Measurements from ENCODE around the gene SEPTIN12. TPM values are rescaled to one million over a fixed set of nuclear protein-coding genes. Genes with fewer than 3 reads are reported as not detected.

Gene SEPTIN12
- total RNA-seq, 6 experiments from 2014 or later = not detected

DNA sequence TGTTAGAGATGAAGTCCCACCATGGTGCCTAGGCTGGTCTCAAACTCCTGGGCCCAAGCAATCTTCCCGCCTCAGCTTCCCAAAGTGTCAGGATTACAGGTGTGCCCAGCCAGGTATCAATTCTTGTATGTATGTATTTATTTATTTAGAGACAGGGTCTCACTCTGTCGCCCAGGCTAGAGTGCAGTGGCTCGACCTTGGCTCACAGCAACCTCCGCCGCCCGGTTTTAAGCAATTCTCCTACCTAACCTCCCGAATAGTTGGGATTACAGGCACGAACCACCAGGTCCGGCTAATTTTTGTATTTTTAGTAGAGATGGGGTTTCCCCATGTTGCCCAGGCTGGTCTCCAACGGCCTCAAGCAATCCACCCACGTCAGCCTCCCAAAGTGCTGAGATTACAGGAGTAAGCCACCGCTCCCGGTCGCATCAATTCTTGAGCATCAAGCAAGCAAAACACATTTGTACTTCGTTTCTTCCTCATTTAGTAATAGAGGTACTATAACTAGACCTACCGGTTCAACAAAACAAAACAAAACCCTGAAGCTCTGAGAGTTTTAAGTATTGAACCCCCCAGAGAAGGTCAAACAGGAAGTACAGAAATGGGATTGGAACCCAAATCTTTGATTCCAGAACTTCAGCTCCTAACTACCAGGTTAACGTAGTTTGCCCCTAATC, 20.1 kb downstream of the SEPTIN12 start:
- ATAC-seq = peak in 1 of 4 donors; percentile 3
- 43% methylated on average over 17 of the region's 17 CpGs for WGBS (ENCODE audit: insufficient coverage, low coverage, low lambda C conversion rate, missing lambda C conversion rate)
- intact Hi-C loops (cut with DNase I) = no loop called here

GRCh38 chr16:4766875-4767628, 21.1 kb downstream of the SEPTIN12 start, which contains the start of gene ZNF500:
Gene ZNF500, minus strand, starts transcription at chr16:4767162. Its CDS starts 1,184 bp downstream, at chr16:4765978.
- peak; percentile 98 for DNase-seq
- Histone ChIP-seq H3K27ac (peak within 1 kb of the TSS; percentile 74 to 79 (median 77)), H3K4me1 (peaks cover 0 to 18% (median 4%) of the 10 kb centered on the region in 4 donors), H3K9me3 (no peaks in the 10 kb centered on the region), H3K36me3 (peaks cover 0 to 17% (median 5%) of the 10 kb centered on the region in 4 donors), H3K4me3 (peak within 1 kb of the TSS; percentile 97 to 99 (median 98)), H3K27me3 (no peaks in the 10 kb centered on the region)
- intact Hi-C loops (cut with DNase I) = no loop called here
- 11% methylated on average over 6 of the region's 72 CpGs for WGBS (ENCODE audit: insufficient coverage, low coverage, low lambda C conversion rate, missing lambda C conversion rate)
- peak; percentile 61 for TF ChIP-seq POLR2A (IDR thresholded peaks at IDR 0.05)
- TF ChIP-seq, protein P1, sequence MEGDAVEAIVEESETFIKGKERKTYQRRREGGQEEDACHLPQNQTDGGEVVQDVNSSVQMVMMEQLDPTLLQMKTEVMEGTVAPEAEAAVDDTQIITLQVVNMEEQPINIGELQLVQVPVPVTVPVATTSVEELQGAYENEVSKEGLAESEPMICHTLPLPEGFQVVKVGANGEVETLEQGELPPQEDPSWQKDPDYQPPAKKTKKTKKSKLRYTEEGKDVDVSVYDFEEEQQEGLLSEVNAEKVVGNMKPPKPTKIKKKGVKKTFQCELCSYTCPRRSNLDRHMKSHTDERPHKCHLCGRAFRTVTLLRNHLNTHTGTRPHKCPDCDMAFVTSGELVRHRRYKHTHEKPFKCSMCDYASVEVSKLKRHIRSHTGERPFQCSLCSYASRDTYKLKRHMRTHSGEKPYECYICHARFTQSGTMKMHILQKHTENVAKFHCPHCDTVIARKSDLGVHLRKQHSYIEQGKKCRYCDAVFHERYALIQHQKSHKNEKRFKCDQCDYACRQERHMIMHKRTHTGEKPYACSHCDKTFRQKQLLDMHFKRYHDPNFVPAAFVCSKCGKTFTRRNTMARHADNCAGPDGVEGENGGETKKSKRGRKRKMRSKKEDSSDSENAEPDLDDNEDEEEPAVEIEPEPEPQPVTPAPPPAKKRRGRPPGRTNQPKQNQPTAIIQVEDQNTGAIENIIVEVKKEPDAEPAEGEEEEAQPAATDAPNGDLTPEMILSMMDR (IDR thresholded peaks at IDR 0.05) = peak in 1 of 4 donors; percentile 6
- ATAC-seq = peak; percentile 90 to 95 (median 92)

More for the DNA sequence above, 20.1 kb downstream of the SEPTIN12 start:
- Histone ChIP-seq H3K9me3 (no peaks in the 10 kb centered on the region), H3K4me3 (peak overlapping the region; percentile 97 to 99 (median 98)), H3K27ac (peak overlapping the region; percentile 42 to 79 (median 77)), H3K27me3 (no peaks in the 10 kb centered on the region), H3K36me3 (peaks cover 0 to 13% (median 3%) of the 10 kb centered on the region in 4 donors), H3K4me1 (peaks cover 0 to 18% (median 4%) of the 10 kb centered on the region in 4 donors)
- no peak for TF ChIP-seq POLR2A (IDR thresholded peaks at IDR 0.05)
- TF ChIP-seq, protein P1 (IDR thresholded peaks at IDR 0.05) = no peak
- DNase-seq = no peak

DNA sequence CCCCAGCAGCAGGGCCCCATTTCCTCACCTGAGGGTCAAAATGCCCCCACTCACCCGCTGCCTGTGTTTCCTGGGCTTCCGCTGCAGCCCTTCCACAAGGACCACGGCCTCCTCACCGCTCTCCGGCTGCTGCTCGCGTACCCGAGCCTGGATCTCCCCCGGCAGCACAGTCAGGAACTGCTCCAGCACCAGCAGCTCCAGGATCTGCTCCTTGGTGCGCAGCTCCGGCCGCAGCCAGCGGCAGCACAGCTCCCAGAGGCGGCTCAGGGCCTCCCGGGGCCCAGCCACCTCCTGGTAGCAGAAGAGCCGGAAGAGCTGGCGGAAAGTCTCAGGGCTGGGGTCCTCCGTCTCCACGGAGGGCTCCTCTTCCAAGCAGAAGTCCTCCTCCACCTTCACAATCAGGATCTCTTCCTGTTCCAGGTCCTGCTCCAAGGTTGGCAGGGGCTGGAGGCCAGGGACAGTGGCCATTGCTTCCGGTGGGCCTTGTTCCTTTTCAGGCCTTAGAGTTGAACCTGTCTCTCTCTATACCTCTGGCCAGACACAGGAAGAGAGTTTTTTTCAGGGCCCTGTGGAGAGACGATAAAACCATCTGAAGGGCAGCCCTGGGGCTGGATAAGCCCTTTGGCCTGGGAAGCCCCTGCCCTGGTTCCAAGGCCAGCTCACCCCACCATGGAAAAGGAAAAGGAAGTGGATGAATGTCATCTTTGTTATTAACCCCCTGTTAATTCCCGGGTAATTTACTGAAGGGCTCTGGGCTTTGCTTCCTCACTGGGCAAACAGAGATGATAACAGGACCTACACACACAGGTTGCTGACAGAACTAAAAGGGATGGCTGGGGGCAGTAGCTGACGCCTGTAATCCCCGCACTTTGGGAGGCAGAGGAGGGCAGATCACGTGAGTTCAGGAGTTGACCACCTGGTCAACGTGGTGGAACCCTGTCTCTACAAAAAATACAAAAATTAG, 22.4 kb downstream of the SEPTIN12 start:
- peaks cover 0 to 18% (median 4%) of the 10 kb centered on the region in 4 donors for H3K4me1 ChIP-seq
- TF ChIP-seq, protein P1 (IDR thresholded peaks at IDR 0.05) = no peak
- TF ChIP-seq POLR2A (IDR thresholded peaks at IDR 0.05) = no peak
- H3K4me3 ChIP-seq = peak overlapping the region; percentile 97 to 99 (median 98)
- DNase-seq (no peak), ATAC-seq (no peak)
- intact Hi-C loops (cut with DNase I) = no loop called here
- H3K27me3 ChIP-seq = no peaks in the 10 kb centered on the region
- peak overlapping the region in 1 of 3 donors; percentile 13 for H3K27ac ChIP-seq
- no peaks in the 10 kb centered on the region for H3K9me3 ChIP-seq
- peaks cover 0 to 27% (median 5%) of the 10 kb centered on the region in 4 donors for H3K36me3 ChIP-seq
- WGBS (ENCODE audit: insufficient coverage, low coverage, low lambda C conversion rate, missing lambda C conversion rate) = 15% methylated on average over 6 of the region's 26 CpGs

DNA sequence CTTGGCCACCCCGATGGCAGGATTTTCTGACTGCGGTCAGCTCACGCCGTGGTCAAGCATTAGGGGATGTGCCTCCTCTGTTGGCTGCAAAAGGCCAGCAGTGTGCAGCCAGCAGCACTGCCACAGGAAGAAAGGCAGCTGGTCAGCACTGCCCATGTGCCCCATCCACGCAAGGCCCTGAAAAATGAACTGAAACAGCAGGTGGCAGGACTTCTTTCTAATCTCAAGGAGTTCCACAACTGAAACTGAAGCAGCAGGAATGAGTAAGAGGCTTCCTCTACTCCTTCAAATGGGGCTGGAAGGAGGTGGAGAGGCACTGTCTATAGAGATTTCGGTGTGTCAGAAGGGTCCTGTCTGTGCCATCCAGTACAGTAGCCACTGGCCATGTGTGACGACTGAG, 24.4 kb downstream of the SEPTIN12 start:
- TF ChIP-seq POLR2A (IDR thresholded peaks at IDR 0.05) = no peak
- TF ChIP-seq, protein P1 (IDR thresholded peaks at IDR 0.05) = no peak
- peaks cover 0 to 43% (median 7%) of the 10 kb centered on the region in 4 donors for H3K36me3 ChIP-seq
- 83% methylated on average over 2 of the region's 7 CpGs for WGBS (ENCODE audit: insufficient coverage, low coverage, low lambda C conversion rate, missing lambda C conversion rate)

More for the DNA sequence above, 24.4 kb downstream of the SEPTIN12 start:
- H3K27me3 ChIP-seq = no peaks in the 10 kb centered on the region
- no peak overlapping the region for H3K27ac ChIP-seq
- peaks cover 0 to 18% (median 4%) of the 10 kb centered on the region in 4 donors for H3K4me1 ChIP-seq
- no peaks in the 10 kb centered on the region for H3K9me3 ChIP-seq
- intact Hi-C loops (cut with DNase I) = no loop called here
- H3K4me3 ChIP-seq = no peak overlapping the region
- DNase-seq (no peak), ATAC-seq (no peak)
